ENCODE results near the gene BDH1.

Gene BDH1

DNA sequence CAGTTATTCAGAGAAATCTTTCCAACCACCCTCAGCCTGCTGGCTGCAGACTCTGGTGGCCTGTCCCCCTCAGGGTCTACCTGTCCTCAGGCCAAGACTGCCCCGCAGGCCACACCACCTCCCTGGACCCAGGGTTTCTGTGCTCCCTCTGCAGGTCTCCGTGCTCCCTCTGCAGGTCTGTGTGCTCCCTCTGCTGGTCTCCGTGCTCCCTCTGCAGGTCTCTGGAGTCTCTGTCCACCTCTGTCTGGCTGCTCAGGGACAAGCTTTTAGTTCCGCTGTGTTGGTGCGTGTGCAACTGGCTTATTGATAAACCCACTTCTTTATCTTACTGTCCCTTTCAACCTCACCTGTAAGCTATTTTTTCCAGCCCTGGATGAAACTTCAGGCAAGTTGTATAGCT is 30.1 kb downstream of the BDH1 start:
- POLR2A ChIA-PET = no interaction called here
- CTCF ChIA-PET = interaction anchor here (1.3 to 7.7 kb wide), 4 partner anchors 10 to 303 kb away, joined by 4 to 42 read pairs (median 6); no protein-coding TSS in a partner anchor

GRCh38 chr3:197524128-197524527 is 31.6 kb downstream of the BDH1 start:
- DNase-seq (ENCODE audit: extremely low spot score) = no peak
- POLR2A ChIA-PET = no interaction called here
- TF ChIP-seq, protein P1, sequence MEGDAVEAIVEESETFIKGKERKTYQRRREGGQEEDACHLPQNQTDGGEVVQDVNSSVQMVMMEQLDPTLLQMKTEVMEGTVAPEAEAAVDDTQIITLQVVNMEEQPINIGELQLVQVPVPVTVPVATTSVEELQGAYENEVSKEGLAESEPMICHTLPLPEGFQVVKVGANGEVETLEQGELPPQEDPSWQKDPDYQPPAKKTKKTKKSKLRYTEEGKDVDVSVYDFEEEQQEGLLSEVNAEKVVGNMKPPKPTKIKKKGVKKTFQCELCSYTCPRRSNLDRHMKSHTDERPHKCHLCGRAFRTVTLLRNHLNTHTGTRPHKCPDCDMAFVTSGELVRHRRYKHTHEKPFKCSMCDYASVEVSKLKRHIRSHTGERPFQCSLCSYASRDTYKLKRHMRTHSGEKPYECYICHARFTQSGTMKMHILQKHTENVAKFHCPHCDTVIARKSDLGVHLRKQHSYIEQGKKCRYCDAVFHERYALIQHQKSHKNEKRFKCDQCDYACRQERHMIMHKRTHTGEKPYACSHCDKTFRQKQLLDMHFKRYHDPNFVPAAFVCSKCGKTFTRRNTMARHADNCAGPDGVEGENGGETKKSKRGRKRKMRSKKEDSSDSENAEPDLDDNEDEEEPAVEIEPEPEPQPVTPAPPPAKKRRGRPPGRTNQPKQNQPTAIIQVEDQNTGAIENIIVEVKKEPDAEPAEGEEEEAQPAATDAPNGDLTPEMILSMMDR (IDR thresholded peaks at IDR 0.05; ENCODE audit: control extremely low read depth, extremely low read depth, low read depth, missing control alignments) = no peak
- CTCF ChIA-PET = interaction anchor here (1.3 to 7.7 kb wide), 2 partner anchors 9 to 13 kb away, joined by 4 to 42 read pairs; no protein-coding TSS in a partner anchor

More for the DNA sequence above, 30.1 kb downstream of the BDH1 start:
- TF ChIP-seq, protein P1 (IDR thresholded peaks at IDR 0.05; ENCODE audit: control extremely low read depth, extremely low read depth, low read depth, missing control alignments) = no peak
- no peak for DNase-seq (ENCODE audit: extremely low spot score)

DNA sequence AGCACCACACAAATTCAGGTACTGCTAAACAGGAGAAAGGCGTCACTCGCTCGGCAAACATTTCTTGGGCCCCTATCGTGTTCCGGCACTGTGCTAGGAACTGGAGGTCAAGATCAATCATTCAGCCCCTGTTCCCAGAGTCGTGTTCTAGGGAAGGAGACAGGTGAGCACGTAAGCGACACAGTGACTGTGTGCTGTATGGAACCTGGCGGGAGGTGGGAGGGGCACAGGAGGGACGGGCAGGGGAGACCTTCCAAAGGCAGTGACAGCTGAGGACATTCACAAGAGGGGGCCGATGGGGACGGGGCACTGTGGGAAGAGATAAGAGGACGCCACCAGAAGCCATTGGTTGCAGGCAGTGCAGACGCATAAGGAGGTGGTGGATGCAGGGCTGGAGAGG is 32.2 kb downstream of the BDH1 start:
- ChIA-PET POLR2A (no interaction called here), CTCF (interaction anchor here (1.0 to 7.7 kb wide), 2 partner anchors 12 to 301 kb away, joined by 3 to 42 read pairs; no protein-coding TSS in a partner anchor)
- TF ChIP-seq, protein P1 (IDR thresholded peaks at IDR 0.05; ENCODE audit: control extremely low read depth, extremely low read depth, low read depth, missing control alignments) = no peak
- no peak for DNase-seq (ENCODE audit: extremely low spot score)

- DNase-seq (ENCODE audit: extremely low spot score) = no peak
- POLR2A ChIA-PET = interaction anchor here (0.6 kb wide), 1 partner anchor 204 kb away, joined by 3 read pairs; no protein-coding TSS in a partner anchor
- TF ChIP-seq, protein P1 (IDR thresholded peaks at IDR 0.05; ENCODE audit: control extremely low read depth, extremely low read depth, low read depth, missing control alignments) = no peak
- CTCF ChIA-PET = interaction anchor here (1.0 to 7.7 kb wide), 2 partner anchors 11 to 300 kb away, joined by 3 to 42 read pairs; no protein-coding TSS in a partner anchor
These were observed 32.8 kb downstream of the BDH1 start for GRCh38 chr3:197522881-197523441.

DNA sequence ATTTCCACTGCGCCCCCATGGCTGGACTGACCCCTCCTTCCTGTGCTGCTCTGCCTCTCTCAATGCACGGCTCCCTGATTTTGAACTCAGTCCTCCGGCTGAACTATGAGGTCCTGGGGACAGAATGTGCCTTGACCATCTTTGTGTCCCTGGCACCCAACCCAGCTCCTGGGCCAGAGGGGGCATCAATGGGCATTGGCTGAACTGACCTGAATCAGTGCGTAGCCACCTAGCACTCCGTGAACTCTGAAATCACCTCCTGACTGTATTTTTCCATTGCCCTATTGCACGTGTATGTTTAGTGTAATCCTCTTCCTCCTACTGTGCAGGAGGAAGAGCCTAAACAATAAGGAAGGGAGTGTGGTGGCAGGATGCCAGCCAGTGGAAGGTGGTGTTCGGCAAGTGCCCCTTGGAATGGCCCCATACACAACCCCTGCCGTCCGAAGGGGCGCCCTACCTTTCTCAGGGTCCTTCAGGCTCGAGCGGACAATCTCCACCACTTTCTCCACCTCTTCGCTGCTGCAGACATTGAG is 33.5 kb downstream of the BDH1 start:
- ChIA-PET CTCF (interaction anchor here (7.7 kb wide), 1 partner anchor 11 kb away, joined by 42 read pairs; no protein-coding TSS in a partner anchor), POLR2A (interaction anchor here (0.6 kb wide), 1 partner anchor 204 kb away, joined by 3 read pairs; no protein-coding TSS in a partner anchor)
- DNase-seq (ENCODE audit: extremely low spot score) = no peak
- TF ChIP-seq, protein P1 (IDR thresholded peaks at IDR 0.05; ENCODE audit: control extremely low read depth, extremely low read depth, low read depth, missing control alignments) = no peak

- no peak for DNase-seq (ENCODE audit: extremely low spot score)
- ChIA-PET POLR2A (no interaction called here), CTCF (interaction anchor here (0.6 to 7.7 kb wide), 3 partner anchors 10 to 264 kb away, joined by 3 to 42 read pairs (median 4); no protein-coding TSS in a partner anchor)
- TF ChIP-seq, protein P1 (IDR thresholded peaks at IDR 0.05; ENCODE audit: control extremely low read depth, extremely low read depth, low read depth, missing control alignments) = no peak
These were observed 34.2 kb downstream of the BDH1 start for GRCh38 chr3:197521277-197522182.

Data from GM10248 (cell line).